GM23338 (cell line): ENCODE data around the gene KLF4. TPM values are rescaled to one million over a fixed set of nuclear protein-coding genes. Genes with fewer than 3 reads are reported as not detected.

Experiments used
- ATAC-seq: fragments of 200-7000 bp; cut with Tn5 transposase; 3 replicates; pipeline ENCODE4 v1.9.1; 2020
- DNase-seq: peaks from one replicate; pipeline ENCODE4 v3.0.0-alpha.2; 2015; ENCODE audit warnings: low spot score
- H2AFZ ChIP-seq: fragments of 200-600 bp; sonication (generic); 2 replicates; pipeline ENCODE4 v1.8.0; 2016; ENCODE audit warnings: antibody characterized with exemption, mild to moderate bottlenecking, moderate library complexity
- H3F3A ChIP-seq: fragments of 200-600 bp; sonication (generic); replicated peaks from 2 replicates; pipeline ENCODE4 v1.8.0; 2017; ENCODE audit warnings: antibody characterized with exemption, mixed run types, low read depth
- H3K27ac ChIP-seq: fragments of 200-600 bp; sonication (generic); 2 replicates; pipeline ENCODE4 v1.6.1; 2016; ENCODE audit warnings: low read depth
- H3K27me3 ChIP-seq: fragments of 200-600 bp; sonication (generic); 2 replicates; pipeline ENCODE4 v1.8.0; 2016; ENCODE audit warnings: mild to moderate bottlenecking, mixed run types, moderate library complexity; ENCODE audit not compliant: insufficient read depth
- H3K36me3 ChIP-seq: fragments of 200-600 bp; sonication (generic); 2 replicates; pipeline ENCODE4 v1.8.0; 2016; ENCODE audit warnings: mild to moderate bottlenecking; ENCODE audit not compliant: insufficient read depth
- H3K4me1 ChIP-seq: fragments of 200-600 bp; sonication (generic); 2 replicates; pipeline ENCODE4 v1.8.0; 2016; ENCODE audit warnings: mild to moderate bottlenecking, moderate library complexity; ENCODE audit not compliant: insufficient read depth
- H3K4me2 ChIP-seq: fragments of 200-600 bp; sonication (generic); 2 replicates; pipeline ENCODE4 v1.7.1; 2017; ENCODE audit warnings: mixed run types
- H3K4me3 ChIP-seq: fragments of 200-600 bp; sonication (generic); 2 replicates; pipeline ENCODE4 v1.6.1; 2016; ENCODE audit warnings: mixed run types
- H3K79me2 ChIP-seq: fragments of 200-600 bp; sonication (generic); replicated peaks from 2 replicates; pipeline ENCODE4 v1.8.0; 2017; ENCODE audit warnings: mild to moderate bottlenecking; ENCODE audit not compliant: insufficient read depth
- H3K9me2 ChIP-seq: fragments of 200-600 bp; sonication (generic); 2 replicates; pipeline ENCODE4 v1.8.0; 2017; ENCODE audit not compliant: insufficient read depth
- H4K20me1 ChIP-seq: fragments of 200-600 bp; sonication (generic); replicated peaks from 2 replicates; pipeline ENCODE4 v1.8.0; 2017; ENCODE audit warnings: mild to moderate bottlenecking; ENCODE audit not compliant: insufficient read depth
- H3K27ac Mint-ChIP-seq: 2 replicates; pipeline ENCODE4 v1.8.0; 2020; ENCODE audit warnings: inconsistent platforms, mild to moderate bottlenecking, moderate library complexity, mixed read lengths
- H3K27me3 Mint-ChIP-seq: 3 replicates; pipeline ENCODE4 v1.8.0; 2022; ENCODE audit warnings: low read depth, mild to moderate bottlenecking, moderate library complexity, mixed read lengths, inconsistent platforms; ENCODE audit not compliant: insufficient read depth, poor library complexity
- H3K36me3 Mint-ChIP-seq: 3 replicates; pipeline ENCODE4 v1.8.0; 2021; ENCODE audit warnings: low read depth, mild to moderate bottlenecking, inconsistent platforms, moderate library complexity, mixed read lengths
- H3K4me1 Mint-ChIP-seq: 3 replicates; pipeline ENCODE4 v1.8.0; 2020; ENCODE audit warnings: mild to moderate bottlenecking, inconsistent platforms, mixed read lengths
- H3K4me3 Mint-ChIP-seq: 3 replicates; pipeline ENCODE4 v1.8.0; 2021; ENCODE audit warnings: moderate library complexity, mild to moderate bottlenecking, inconsistent platforms, mixed read lengths
- H3K9me3 Mint-ChIP-seq: 3 replicates; pipeline ENCODE4 v1.8.0; 2020; ENCODE audit warnings: moderate library complexity, mild to moderate bottlenecking, inconsistent platforms, mixed read lengths
- CREB1 ChIP-seq: fragments of 250-450 bp; sonication (Bioruptor Pico); IDR thresholded peaks from 2 replicates; pipeline ENCODE4 v1.5.0; 2020; ENCODE audit warnings: low read depth, mild to moderate bottlenecking, moderate library complexity
- ETS1 ChIP-seq: IDR thresholded peaks from 2 replicates; pipeline ENCODE4 v1.6.1; 2016; ENCODE audit warnings: antibody characterized with exemption
- EZH2 ChIP-seq: fragments of 200-600 bp; sonication (generic); IDR thresholded peaks from one replicate; pipeline ENCODE4 v1.8.0; 2017; ENCODE audit warnings: antibody characterized with exemption, mild to moderate bottlenecking, low read depth; ENCODE audit not compliant: unreplicated experiment
- EZH2phosphoT487 ChIP-seq: fragments of 200-600 bp; sonication (generic); IDR thresholded peaks from one replicate; pipeline ENCODE4 v1.8.1; 2018; ENCODE audit warnings: antibody characterized with exemption; ENCODE audit not compliant: unreplicated experiment
- JUNB ChIP-seq: IDR thresholded peaks from one replicate; pipeline ENCODE4 v1.6.1; 2016; ENCODE audit warnings: antibody characterized with exemption; ENCODE audit not compliant: unreplicated experiment
- NANOG ChIP-seq: IDR thresholded peaks from 2 replicates; pipeline ENCODE4 v1.6.1; 2016; ENCODE audit warnings: antibody characterized with exemption, borderline replicate concordance
- POLR2AphosphoS5 ChIP-seq: IDR thresholded peaks from 2 replicates; pipeline ENCODE4 v1.6.1; 2016; ENCODE audit warnings: antibody characterized with exemption, low read depth
- STAT1 ChIP-seq: IDR thresholded peaks from one replicate; pipeline ENCODE4 v1.6.1; 2016; ENCODE audit warnings: antibody characterized with exemption; ENCODE audit not compliant: unreplicated experiment
- ZNF114 ChIP-seq: fragments of 250-450 bp; sonication (Bioruptor Pico); IDR thresholded peaks from 2 replicates; pipeline ENCODE4 v1.5.0; 2020; ENCODE audit warnings: mild to moderate bottlenecking, moderate library complexity
- ZNF331 ChIP-seq: fragments of 250-450 bp; sonication (Bioruptor Pico); IDR thresholded peaks from 2 replicates; pipeline ENCODE4 v1.5.0; 2020; ENCODE audit warnings: low read depth, mild to moderate bottlenecking, moderate library complexity
- ZNF462 ChIP-seq: fragments of 250-450 bp; sonication (Bioruptor Pico); IDR thresholded peaks from 2 replicates; pipeline ENCODE4 v1.5.0; 2020; ENCODE audit warnings: mild to moderate bottlenecking, moderate library complexity
- polyA plus RNA-seq: library from polyadenylated mRNA; unstranded; fragments of >200 nt; fragmentation: Nextera tagmentation; extraction: Ambion mirVana; gene quantifications from 2 replicates; pipeline ENCODE4 v1.2.1, GENCODE V29; 2016
- total RNA-seq: library from RNA; depleted of rRNA; stranded (reverse); fragments of >200 nt; shearing (Covaris generic); gene quantifications from 2 replicates; pipeline ENCODE4 v1.2.3, GENCODE V29; 2014
- TF ChIP-seq, protein P1 (sequence below), 2 experiments: fragments of 200-600 bp in 1 of 2; sonication (generic) in 1 of 2; conservative IDR thresholded peaks; 2 replicates each; pipeline versions ENCODE4 v1.5.1 to v1.6.1; 2016 to 2017; ENCODE audit warnings: antibody characterized with exemption in 2 of 2, low read depth in 2 of 2, mild to moderate bottlenecking in 2 of 2, moderate library complexity in 1 of 2
- TF ChIP-seq, protein P2 (sequence below): IDR thresholded peaks from one replicate; pipeline ENCODE4 v1.6.1; 2018; ENCODE audit warnings: antibody characterized with exemption; ENCODE audit not compliant: unreplicated experiment

The KLF4 gene
- total and polyA plus RNA-seq, 2 experiments from 2014 or later = 8.3 to 29.8 TPM

- no peaks in the 10 kb centered on the region for H3F3A ChIP-seq
- H4K20me1 ChIP-seq = no peaks in the 10 kb centered on the region
- H3K79me2 ChIP-seq = no peaks in the 10 kb centered on the region
- H3K27me3 ChIP-seq = no peaks in the 10 kb centered on the region
- no peak overlapping the region for H2AFZ ChIP-seq
- ATAC-seq (no peak), DNase-seq (no peak)
- Mint-ChIP-seq H3K27me3 (peaks cover 6% of the 10 kb centered on the region), H3K27ac (no peak overlapping the region), H3K4me1 (no peaks in the 10 kb centered on the region), H3K36me3 (no peaks in the 10 kb centered on the region; the same call in 2 of the 3 replicates), H3K4me3 (no peak overlapping the region), H3K9me3 (no peaks in the 10 kb centered on the region)
- H3K27ac ChIP-seq = no peak overlapping the region
- no peaks in the 10 kb centered on the region for H3K9me2 ChIP-seq
- no peaks in the 10 kb centered on the region for H3K4me1 ChIP-seq
- no peaks in the 10 kb centered on the region for H3K36me3 ChIP-seq
- no peak overlapping the region for H3K4me3 ChIP-seq
- TF ChIP-seq EZH2 (no peak), CREB1 (CRISPR knock-in tag) (no peak), ETS1 (no peak), ZNF114 (CRISPR knock-in tag) (no peak), JUNB (no peak), POLR2AphosphoS5 (no peak), NANOG (no peak), STAT1 (no peak), EZH2phosphoT487 (no peak), ZNF462 (CRISPR knock-in tag) (no peak), ZNF331 (CRISPR knock-in tag) (no peak)
- TF ChIP-seq, protein P1, sequence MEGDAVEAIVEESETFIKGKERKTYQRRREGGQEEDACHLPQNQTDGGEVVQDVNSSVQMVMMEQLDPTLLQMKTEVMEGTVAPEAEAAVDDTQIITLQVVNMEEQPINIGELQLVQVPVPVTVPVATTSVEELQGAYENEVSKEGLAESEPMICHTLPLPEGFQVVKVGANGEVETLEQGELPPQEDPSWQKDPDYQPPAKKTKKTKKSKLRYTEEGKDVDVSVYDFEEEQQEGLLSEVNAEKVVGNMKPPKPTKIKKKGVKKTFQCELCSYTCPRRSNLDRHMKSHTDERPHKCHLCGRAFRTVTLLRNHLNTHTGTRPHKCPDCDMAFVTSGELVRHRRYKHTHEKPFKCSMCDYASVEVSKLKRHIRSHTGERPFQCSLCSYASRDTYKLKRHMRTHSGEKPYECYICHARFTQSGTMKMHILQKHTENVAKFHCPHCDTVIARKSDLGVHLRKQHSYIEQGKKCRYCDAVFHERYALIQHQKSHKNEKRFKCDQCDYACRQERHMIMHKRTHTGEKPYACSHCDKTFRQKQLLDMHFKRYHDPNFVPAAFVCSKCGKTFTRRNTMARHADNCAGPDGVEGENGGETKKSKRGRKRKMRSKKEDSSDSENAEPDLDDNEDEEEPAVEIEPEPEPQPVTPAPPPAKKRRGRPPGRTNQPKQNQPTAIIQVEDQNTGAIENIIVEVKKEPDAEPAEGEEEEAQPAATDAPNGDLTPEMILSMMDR (conservative IDR thresholded peaks at IDR 0.05; ENCODE audit: low read depth in 2 of 2) = no peak
- TF ChIP-seq, protein P2, sequence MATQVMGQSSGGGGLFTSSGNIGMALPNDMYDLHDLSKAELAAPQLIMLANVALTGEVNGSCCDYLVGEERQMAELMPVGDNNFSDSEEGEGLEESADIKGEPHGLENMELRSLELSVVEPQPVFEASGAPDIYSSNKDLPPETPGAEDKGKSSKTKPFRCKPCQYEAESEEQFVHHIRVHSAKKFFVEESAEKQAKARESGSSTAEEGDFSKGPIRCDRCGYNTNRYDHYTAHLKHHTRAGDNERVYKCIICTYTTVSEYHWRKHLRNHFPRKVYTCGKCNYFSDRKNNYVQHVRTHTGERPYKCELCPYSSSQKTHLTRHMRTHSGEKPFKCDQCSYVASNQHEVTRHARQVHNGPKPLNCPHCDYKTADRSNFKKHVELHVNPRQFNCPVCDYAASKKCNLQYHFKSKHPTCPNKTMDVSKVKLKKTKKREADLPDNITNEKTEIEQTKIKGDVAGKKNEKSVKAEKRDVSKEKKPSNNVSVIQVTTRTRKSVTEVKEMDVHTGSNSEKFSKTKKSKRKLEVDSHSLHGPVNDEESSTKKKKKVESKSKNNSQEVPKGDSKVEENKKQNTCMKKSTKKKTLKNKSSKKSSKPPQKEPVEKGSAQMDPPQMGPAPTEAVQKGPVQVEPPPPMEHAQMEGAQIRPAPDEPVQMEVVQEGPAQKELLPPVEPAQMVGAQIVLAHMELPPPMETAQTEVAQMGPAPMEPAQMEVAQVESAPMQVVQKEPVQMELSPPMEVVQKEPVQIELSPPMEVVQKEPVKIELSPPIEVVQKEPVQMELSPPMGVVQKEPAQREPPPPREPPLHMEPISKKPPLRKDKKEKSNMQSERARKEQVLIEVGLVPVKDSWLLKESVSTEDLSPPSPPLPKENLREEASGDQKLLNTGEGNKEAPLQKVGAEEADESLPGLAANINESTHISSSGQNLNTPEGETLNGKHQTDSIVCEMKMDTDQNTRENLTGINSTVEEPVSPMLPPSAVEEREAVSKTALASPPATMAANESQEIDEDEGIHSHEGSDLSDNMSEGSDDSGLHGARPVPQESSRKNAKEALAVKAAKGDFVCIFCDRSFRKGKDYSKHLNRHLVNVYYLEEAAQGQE = no peak
- H3K4me2 ChIP-seq = no peak overlapping the region
Measured at GRCh38 chr9:107447081-107447480, 42.5 kb downstream of the KLF4 start.
